GM12878 (cell line): Measurements from ENCODE around the gene NEDD8. TPM values are rescaled to one million over a fixed set of nuclear protein-coding genes. Genes with fewer than 3 reads are reported as not detected.
A peak's percentile ranks its signal among the peaks of the same experiment; 100 is the strongest.

Experiments used
- ATAC-seq: fragments of 200-7000 bp; cut with Tn5 transposase; 3 replicates; pipeline ENCODE4 v1.9.1; 2020; ENCODE audit warnings: mild to moderate bottlenecking, moderate library complexity
- BruUV-seq: library from RNA; stranded (reverse); fragments of 400-500 nt; replicated peaks from 2 replicates; lab custom pipeline; 2021; lab: Mats Ljungman, UMichigan
- CTCF ChIA-PET: fragments of 300-600 bp; sonication (Branson Sonifier 250); formaldehyde crosslinking; extraction: SDS; loops from one replicate; lab custom pipeline; 2021; ENCODE audit warnings: inconsistent platforms; lab: Yijun Ruan, JAX
- POLR2A ChIA-PET: fragments of 350-600 bp; formaldehyde crosslinking; extraction: SDS; loops from one replicate; lab custom pipeline; 2021; ENCODE audit warnings: inconsistent platforms; lab: Charles Lee
- RAD21 ChIA-PET: fragments of 300-600 bp; sonication (Branson Sonifier 250); formaldehyde crosslinking; loops from one replicate; lab custom pipeline; 2023; ENCODE audit warnings: antibody characterized with exemption; ENCODE audit not compliant: unreplicated experiment; lab: Charles Lee
- SMC1A ChIA-PET: fragments of 300-600 bp; sonication (Branson Sonifier 250); formaldehyde crosslinking; loops from one replicate; lab custom pipeline; 2023; ENCODE audit not compliant: unreplicated experiment, uncharacterized antibody; lab: Charles Lee
- DNase-seq: peaks from one replicate; pipeline ENCODE4 v3.0.0-alpha.2; 2011; ENCODE audit warnings: low read depth, low spot score
- FAIRE-seq: peaks from 3 replicates; lab custom pipeline; 2011; peaks lifted over from hg19 to GRCh38; lab: Jason Lieb, UNC
- H2AFZ ChIP-seq: 2 replicates; pipeline ENCODE4 v1.6.0; 2011; ENCODE audit warnings: low read depth, low read length, control low read depth; ENCODE audit not compliant: control insufficient read depth
- H3K27ac ChIP-seq: 2 replicates; pipeline ENCODE4 v1.5.1; 2011; ENCODE audit warnings: control low read depth; ENCODE audit not compliant: control insufficient read depth, insufficient read depth
- H3K27me3 ChIP-seq, 2 experiments: replicated peaks in 1 of 2; 2 replicates each; pipeline versions ENCODE4 v1.6.0 to v1.6.1; 2011; ENCODE audit warnings: low read length in 1 of 2; ENCODE audit not compliant: control insufficient read depth in 2 of 2, insufficient read depth in 2 of 2
- H3K36me3 ChIP-seq, 2 experiments: 2 replicates each; pipeline ENCODE4 v1.5.1; 2011; ENCODE audit warnings: low read length in 1 of 2; ENCODE audit not compliant: control insufficient read depth in 2 of 2, insufficient read depth in 2 of 2
- H3K4me1 ChIP-seq: 2 replicates; pipeline ENCODE4 v1.6.1; 2011; ENCODE audit warnings: mild to moderate bottlenecking, low read length, moderate library complexity, mixed read lengths; ENCODE audit not compliant: control insufficient read depth, insufficient read depth
- H3K4me2 ChIP-seq: 2 replicates; pipeline ENCODE4 v1.6.0; 2011; ENCODE audit warnings: control low read depth; ENCODE audit not compliant: control insufficient read depth, insufficient read depth
- H3K4me3 ChIP-seq: fragments of 200-600 bp; sonication (generic); 2 replicates; pipeline ENCODE4 v1.5.1; 2016
- H3K79me2 ChIP-seq: 2 replicates; pipeline ENCODE4 v1.6.0; 2011; ENCODE audit warnings: low read length; ENCODE audit not compliant: control insufficient read depth, insufficient read depth
- H3K9ac ChIP-seq: 2 replicates; pipeline ENCODE4 v1.8.0; 2011; ENCODE audit warnings: low read length, control low read depth, mixed read lengths; ENCODE audit not compliant: control insufficient read depth, insufficient read depth
- H3K9me3 ChIP-seq: replicated peaks from 3 replicates; pipeline ENCODE4 v1.5.1; 2011; ENCODE audit warnings: mild to moderate bottlenecking, low read length; ENCODE audit not compliant: control insufficient read depth, insufficient read depth
- H4K20me1 ChIP-seq: 2 replicates; pipeline ENCODE4 v1.6.0; 2011; ENCODE audit not compliant: control insufficient read depth, insufficient read depth
- JUNB ChIP-seq: IDR thresholded peaks from 2 replicates; pipeline ENCODE4 v1.6.1; 2016; ENCODE audit warnings: antibody characterized with exemption, mild to moderate bottlenecking
- MYB ChIP-seq: fragments of 150-350 bp; IDR thresholded peaks from 2 replicates; pipeline ENCODE4 v1.6.1; 2014; ENCODE audit warnings: mild to moderate bottlenecking, low read depth, low read length, borderline replicate concordance
- POLR2AphosphoS5 ChIP-seq: IDR thresholded peaks from 2 replicates; pipeline ENCODE4 v1.6.1; 2011; ENCODE audit warnings: mild to moderate bottlenecking, low read length, inconsistent platforms
- WGBS: methylation state at CpG from one replicate; pipeline ENCODE4 v1.1.6; 2016; ENCODE audit warnings: low lambda C conversion rate; ENCODE audit not compliant: insufficient replicate concordance, insufficient coverage; ENCODE audit errors: missing lambda C conversion rate; 5-methylcytosine and 5-hydroxymethylcytosine counted together
- in situ Hi-C: fragments of 300-500 bp; cut with MboI; formaldehyde crosslinking; loops from 9 replicates; pipeline ENCODE4 v1.14.3; 2018; ENCODE audit warnings: mixed read lengths
- intact Hi-C: fragments of 100-400 bp; cut with micrococcal nuclease; formaldehyde crosslinking; loops from one replicate; pipeline ENCODE4 v1.14.2; 2022; ENCODE audit not compliant: unreplicated experiment
- polyA plus RNA-seq, 11 experiments: library from polyadenylated mRNA; depleted of rRNA in 4 of 11; unstranded in 6 of 11; stranded (reverse) in 5 of 11; fragments of >200 nt; fragmentation: Nextera tagmentation in 4 of 11; fragmentation: Illumina TruSeq in 1 of 11; extraction: Ambion mirVana in 4 of 11; extraction: Trizol in 1 of 11; gene quantifications; 1 replicate in 1 of 11; 2 replicates in 10 of 11; pipeline versions ENCODE4 v1.2.1 to v1.2.3, GENCODE V29; 2011 to 2016; ENCODE audit warnings: inconsistent platforms in 2 of 11, missing spikeins in 2 of 11, low read depth in 1 of 11
- total RNA-seq, 4 experiments: library from RNA; depleted of rRNA in 3 of 4; stranded (reverse); fragments of >200 nt in 3 of 4; fragmentation: Illumina TruSeq in 1 of 4; extraction: Trizol in 1 of 4; gene quantifications; 2 replicates each; pipeline versions ENCODE4 v1.2.1 to v1.2.3, GENCODE V29; 2013 to 2021
- TF ChIP-seq, protein P1 (sequence below): fragments of 450-650 bp; conservative IDR thresholded peaks from 2 replicates; pipeline ENCODE4 v1.6.1; 2017; ENCODE audit warnings: mild to moderate bottlenecking, moderate library complexity

The NEDD8 gene
- total and polyA plus RNA-seq, 10 of the 15 experiments (the other 5 are each of a cell fraction or from before 2014, with no cell fraction given) = 164 to 991 (median 300) TPM

DNA sequence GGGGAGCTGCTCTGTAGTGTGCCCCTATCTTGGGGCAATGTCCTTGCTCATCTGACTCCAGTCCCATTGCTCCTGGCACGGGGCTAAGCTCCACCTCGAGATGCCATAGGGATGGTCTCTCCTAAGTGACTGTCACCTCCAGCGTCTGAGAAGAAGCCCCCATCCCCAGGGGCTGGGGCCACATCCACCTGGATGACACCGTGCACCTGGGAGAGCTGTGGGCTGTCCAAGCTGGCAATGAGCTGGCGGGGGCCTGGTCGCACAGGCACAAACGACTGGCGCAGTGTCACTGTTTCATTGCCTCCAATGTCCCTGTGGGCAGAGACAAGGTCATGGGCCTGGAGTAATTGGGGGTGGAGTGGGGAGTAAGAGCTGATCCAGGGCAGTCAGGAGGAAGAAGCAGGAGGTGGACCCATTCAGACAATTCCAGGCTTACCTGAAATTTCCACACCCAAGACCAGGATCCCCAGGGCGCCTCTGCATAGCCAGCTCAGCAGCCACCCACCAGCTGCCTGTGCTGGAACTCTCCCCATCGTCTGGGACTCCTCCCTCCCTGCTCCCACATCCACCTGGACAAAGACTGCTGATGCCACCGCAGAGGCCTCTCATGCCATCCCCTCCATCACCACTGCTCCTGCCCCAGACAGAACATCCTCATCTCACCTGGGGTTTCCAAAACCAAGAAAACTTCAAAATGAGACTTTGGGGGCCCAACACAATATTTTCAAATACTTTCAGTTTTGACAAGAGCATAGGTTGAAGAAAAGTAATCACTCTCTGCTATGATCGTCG, 17.3 kb upstream of the NEDD8 start:
- ATAC-seq (no peak), DNase-seq (no peak), FAIRE-seq (no peak)
- intact Hi-C loops = no loop called here
- RAD21 ChIA-PET = interaction anchor here (5.7 kb wide), 1 partner anchor 23 kb away, joined by 59 read pairs; the partner anchor contains the start of gene RABGGTA
- CTCF ChIA-PET = interaction anchor here (1.0 to 12.3 kb wide), 4 partner anchors 15 to 59 kb away, joined by 3 to 368 read pairs (median 148); partner anchors contain the start of genes CIDEB, DHRS1, NOP9 and RABGGTA
- Histone ChIP-seq H4K20me1 (no peaks in the 10 kb centered on the region), H3K4me2 (0 out of 2 replicates have a peak overlapping the region, but pooled peaks have one; percentile 21), H2AFZ (no peak overlapping the region; the same call in 1 of the 2 replicates), H3K9ac (no peak overlapping the region), H3K4me3 (peak overlapping the region; percentile 35; the same call in 1 of the 2 replicates), H3K4me1 (peaks cover 38% of the 10 kb centered on the region), H3K36me3 (peaks cover 0 to 3% of the 10 kb centered on the region in 2 experiments; a peak in 2 of 4 replicates), H3K9me3 (no peaks in the 10 kb centered on the region), H3K27me3 (no peaks in the 10 kb centered on the region), H3K79me2 (no peaks in the 10 kb centered on the region), H3K27ac (peak overlapping the region; percentile 13; the same call in 1 of the 2 replicates)
- WGBS = 68% methylated on average over 13 of the region's 13 CpGs
- TF ChIP-seq POLR2AphosphoS5 = no peak
- POLR2A ChIA-PET = interaction anchor here (0.7 to 9.2 kb wide), 3 partner anchors 13 to 37 kb away, joined by 3 to 171 read pairs (median 3); partner anchors contain the start of gene RABGGTA
- SMC1A ChIA-PET = interaction anchor here (1.0 to 11.0 kb wide), 2 partner anchors 24 to 47 kb away, joined by 3 to 141 read pairs; partner anchors contain the start of gene RABGGTA
- in situ Hi-C loops = no loop called here
- BruUV-seq = no TSS peak

DNA sequence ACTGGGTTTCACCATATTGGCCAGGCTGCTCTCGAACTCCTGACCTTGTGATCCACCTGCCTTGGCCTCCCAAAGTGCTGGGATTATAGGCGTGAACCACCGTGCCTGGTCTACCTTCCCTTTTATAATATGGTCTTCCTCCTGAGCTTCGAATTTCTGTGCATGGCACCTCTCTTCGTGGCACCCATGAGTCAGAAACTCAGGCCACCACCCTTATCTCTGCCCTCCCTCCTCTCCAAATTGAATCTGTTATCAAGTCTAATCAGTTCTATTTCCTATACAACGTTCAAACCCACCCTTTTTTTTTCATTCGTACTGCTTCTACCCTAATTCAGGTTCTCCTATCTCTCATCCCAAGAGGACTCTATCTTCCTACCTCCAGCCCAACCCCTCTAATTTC, 15.3 kb upstream of the NEDD8 start:
- no TSS peak for BruUV-seq
- 66% methylated on average over 7 of the region's 7 CpGs for WGBS
- DNase-seq (no peak), ATAC-seq (no peak), FAIRE-seq (no peak)
- Histone ChIP-seq H2AFZ (no peak overlapping the region), H3K27me3 (no peaks in the 10 kb centered on the region), H3K79me2 (no peaks in the 10 kb centered on the region), H4K20me1 (no peaks in the 10 kb centered on the region), H3K4me2 (no peak overlapping the region), H3K4me1 (peaks cover 44% of the 10 kb centered on the region), H3K9ac (peak overlapping the region; percentile 16; the same call in 1 of the 2 replicates), H3K4me3 (no peak overlapping the region), H3K36me3 (no peaks in the 10 kb centered on the region; a peak in 1 of 4 replicates), H3K27ac (peak overlapping the region; percentile 58), H3K9me3 (no peaks in the 10 kb centered on the region)
- SMC1A ChIA-PET = interaction anchor here (1.2 to 11.0 kb wide), 11 partner anchors 16 to 189 kb away, joined by 3 to 201 read pairs (median 10); partner anchors contain the start of genes CIDEB, DHRS1, IRF9 and NOP9
- RAD21 ChIA-PET = interaction anchor here (0.7 to 7.2 kb wide), 12 partner anchors 12 to 1634 kb away, joined by 3 to 231 read pairs (median 8); partner anchors contain the start of genes CIDEB, DCAF11, DHRS1 and MDP1
- POLR2A ChIA-PET = interaction anchor here (0.6 to 9.2 kb wide), 16 partner anchors 12 to 133 kb away, joined by 3 to 171 read pairs (median 4); partner anchors contain the start of genes CIDEB, DCAF11, DHRS1 and IRF9
- TF ChIP-seq JUNB (peak; percentile 42; the same call in 1 of the 2 replicates), MYB (no peak)
- TF ChIP-seq, protein P1, sequence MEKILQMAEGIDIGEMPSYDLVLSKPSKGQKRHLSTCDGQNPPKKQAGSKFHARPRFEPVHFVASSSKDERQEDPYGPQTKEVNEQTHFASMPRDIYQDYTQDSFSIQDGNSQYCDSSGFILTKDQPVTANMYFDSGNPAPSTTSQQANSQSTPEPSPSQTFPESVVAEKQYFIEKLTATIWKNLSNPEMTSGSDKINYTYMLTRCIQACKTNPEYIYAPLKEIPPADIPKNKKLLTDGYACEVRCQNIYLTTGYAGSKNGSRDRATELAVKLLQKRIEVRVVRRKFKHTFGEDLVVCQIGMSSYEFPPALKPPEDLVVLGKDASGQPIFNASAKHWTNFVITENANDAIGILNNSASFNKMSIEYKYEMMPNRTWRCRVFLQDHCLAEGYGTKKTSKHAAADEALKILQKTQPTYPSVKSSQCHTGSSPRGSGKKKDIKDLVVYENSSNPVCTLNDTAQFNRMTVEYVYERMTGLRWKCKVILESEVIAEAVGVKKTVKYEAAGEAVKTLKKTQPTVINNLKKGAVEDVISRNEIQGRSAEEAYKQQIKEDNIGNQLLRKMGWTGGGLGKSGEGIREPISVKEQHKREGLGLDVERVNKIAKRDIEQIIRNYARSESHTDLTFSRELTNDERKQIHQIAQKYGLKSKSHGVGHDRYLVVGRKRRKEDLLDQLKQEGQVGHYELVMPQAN = no peak
- in situ Hi-C loops = no loop called here
- CTCF ChIA-PET = interaction anchor here (0.7 to 12.3 kb wide), 17 partner anchors 15 to 234 kb away, joined by 3 to 368 read pairs (median 8); partner anchors contain the start of genes CIDEB, DHRS1, LTB4R and MDP1
- intact Hi-C loops = loop anchor here (1.0 kb wide), 1 partner anchor 24 kb away; the partner anchor contains the start of gene RABGGTA
